GM12878 (cell line): ENCODE results near the gene CFAP97D2. TPM values are rescaled to one million over a fixed set of nuclear protein-coding genes. Genes with fewer than 3 reads are reported as not detected.

Experiments used
- ATAC-seq: fragments of 200-7000 bp; cut with Tn5 transposase; 3 replicates; pipeline ENCODE4 v1.9.1; 2020; ENCODE audit warnings: mild to moderate bottlenecking, moderate library complexity
- BruUV-seq: library from RNA; stranded (reverse); fragments of 400-500 nt; replicated peaks from 2 replicates; lab custom pipeline; 2021; lab: Mats Ljungman, UMichigan
- CTCF ChIA-PET: fragments of 300-600 bp; sonication (Branson Sonifier 250); formaldehyde crosslinking; extraction: SDS; loops from one replicate; lab custom pipeline; 2021; ENCODE audit warnings: inconsistent platforms; lab: Yijun Ruan, JAX
- POLR2A ChIA-PET: fragments of 350-600 bp; formaldehyde crosslinking; extraction: SDS; loops from one replicate; lab custom pipeline; 2021; ENCODE audit warnings: inconsistent platforms; lab: Charles Lee
- RAD21 ChIA-PET: fragments of 300-600 bp; sonication (Branson Sonifier 250); formaldehyde crosslinking; loops from one replicate; lab custom pipeline; 2023; ENCODE audit warnings: antibody characterized with exemption; ENCODE audit not compliant: unreplicated experiment; lab: Charles Lee
- SMC1A ChIA-PET: fragments of 300-600 bp; sonication (Branson Sonifier 250); formaldehyde crosslinking; loops from one replicate; lab custom pipeline; 2023; ENCODE audit not compliant: unreplicated experiment, uncharacterized antibody; lab: Charles Lee
- DNase-seq: peaks from one replicate; pipeline ENCODE4 v3.0.0-alpha.2; 2011; ENCODE audit warnings: low read depth, low spot score
- FAIRE-seq: peaks from 3 replicates; lab custom pipeline; 2011; peaks lifted over from hg19 to GRCh38; lab: Jason Lieb, UNC
- H2AFZ ChIP-seq: 2 replicates; pipeline ENCODE4 v1.6.0; 2011; ENCODE audit warnings: low read depth, low read length, control low read depth; ENCODE audit not compliant: control insufficient read depth
- H3K27ac ChIP-seq: 2 replicates; pipeline ENCODE4 v1.5.1; 2011; ENCODE audit warnings: control low read depth; ENCODE audit not compliant: control insufficient read depth, insufficient read depth
- H3K27me3 ChIP-seq, 2 experiments: replicated peaks in 1 of 2; 2 replicates each; pipeline versions ENCODE4 v1.6.0 to v1.6.1; 2011; ENCODE audit warnings: low read length in 1 of 2; ENCODE audit not compliant: control insufficient read depth in 2 of 2, insufficient read depth in 2 of 2
- H3K36me3 ChIP-seq, 2 experiments: 2 replicates each; pipeline ENCODE4 v1.5.1; 2011; ENCODE audit warnings: low read length in 1 of 2; ENCODE audit not compliant: control insufficient read depth in 2 of 2, insufficient read depth in 2 of 2
- H3K4me1 ChIP-seq: 2 replicates; pipeline ENCODE4 v1.6.1; 2011; ENCODE audit warnings: mild to moderate bottlenecking, low read length, moderate library complexity, mixed read lengths; ENCODE audit not compliant: control insufficient read depth, insufficient read depth
- H3K4me2 ChIP-seq: 2 replicates; pipeline ENCODE4 v1.6.0; 2011; ENCODE audit warnings: control low read depth; ENCODE audit not compliant: control insufficient read depth, insufficient read depth
- H3K4me3 ChIP-seq: fragments of 200-600 bp; sonication (generic); 2 replicates; pipeline ENCODE4 v1.5.1; 2016
- H3K79me2 ChIP-seq: 2 replicates; pipeline ENCODE4 v1.6.0; 2011; ENCODE audit warnings: low read length; ENCODE audit not compliant: control insufficient read depth, insufficient read depth
- H3K9ac ChIP-seq: 2 replicates; pipeline ENCODE4 v1.8.0; 2011; ENCODE audit warnings: low read length, control low read depth, mixed read lengths; ENCODE audit not compliant: control insufficient read depth, insufficient read depth
- H3K9me3 ChIP-seq: replicated peaks from 3 replicates; pipeline ENCODE4 v1.5.1; 2011; ENCODE audit warnings: mild to moderate bottlenecking, low read length; ENCODE audit not compliant: control insufficient read depth, insufficient read depth
- H4K20me1 ChIP-seq: 2 replicates; pipeline ENCODE4 v1.6.0; 2011; ENCODE audit not compliant: control insufficient read depth, insufficient read depth
- EGR1 ChIP-seq, 2 experiments: IDR thresholded peaks; 1 replicate in 1 of 2; 2 replicates in 1 of 2; pipeline ENCODE4 v1.6.1; 2011 to 2012; ENCODE audit warnings: low read depth in 2 of 2, low read length in 2 of 2, borderline replicate concordance in 1 of 2, mild to moderate bottlenecking in 1 of 2, moderate library complexity in 1 of 2
- NFYA ChIP-seq: IDR thresholded peaks from 2 replicates; pipeline ENCODE4 v1.6.1; 2011; ENCODE audit warnings: low read depth, mild to moderate bottlenecking, low read length, improper control_type of control experiment, borderline replicate concordance
- NFYB ChIP-seq: IDR thresholded peaks from 2 replicates; pipeline ENCODE4 v1.6.1; 2011; ENCODE audit warnings: low read depth, mild to moderate bottlenecking, low read length, improper control_type of control experiment, moderate library complexity; ENCODE audit not compliant: insufficient read depth
- POLR2AphosphoS5 ChIP-seq: IDR thresholded peaks from 2 replicates; pipeline ENCODE4 v1.6.1; 2011; ENCODE audit warnings: mild to moderate bottlenecking, low read length, inconsistent platforms
- WGBS: methylation state at CpG from one replicate; pipeline ENCODE4 v1.1.6; 2016; ENCODE audit warnings: low lambda C conversion rate; ENCODE audit not compliant: insufficient replicate concordance, insufficient coverage; ENCODE audit errors: missing lambda C conversion rate; 5-methylcytosine and 5-hydroxymethylcytosine counted together
- in situ Hi-C: fragments of 300-500 bp; cut with MboI; formaldehyde crosslinking; loops from 9 replicates; pipeline ENCODE4 v1.14.3; 2018; ENCODE audit warnings: mixed read lengths
- intact Hi-C: fragments of 100-400 bp; cut with micrococcal nuclease; formaldehyde crosslinking; loops from one replicate; pipeline ENCODE4 v1.14.2; 2022; ENCODE audit not compliant: unreplicated experiment
- polyA plus RNA-seq, 11 experiments: library from polyadenylated mRNA; depleted of rRNA in 4 of 11; unstranded in 6 of 11; stranded (reverse) in 5 of 11; fragments of >200 nt; fragmentation: Nextera tagmentation in 4 of 11; fragmentation: Illumina TruSeq in 1 of 11; extraction: Ambion mirVana in 4 of 11; extraction: Trizol in 1 of 11; gene quantifications; 1 replicate in 1 of 11; 2 replicates in 10 of 11; pipeline versions ENCODE4 v1.2.1 to v1.2.3, GENCODE V29; 2011 to 2016; ENCODE audit warnings: inconsistent platforms in 2 of 11, missing spikeins in 2 of 11, low read depth in 1 of 11
- total RNA-seq, 4 experiments: library from RNA; depleted of rRNA in 3 of 4; stranded (reverse); fragments of >200 nt in 3 of 4; fragmentation: Illumina TruSeq in 1 of 4; extraction: Trizol in 1 of 4; gene quantifications; 2 replicates each; pipeline versions ENCODE4 v1.2.1 to v1.2.3, GENCODE V29; 2013 to 2021

CFAP97D2 gene
- total and polyA plus RNA-seq, 10 of the 15 experiments (the other 5 are each of a cell fraction or from before 2014, with no cell fraction given), result not detected

DNA sequence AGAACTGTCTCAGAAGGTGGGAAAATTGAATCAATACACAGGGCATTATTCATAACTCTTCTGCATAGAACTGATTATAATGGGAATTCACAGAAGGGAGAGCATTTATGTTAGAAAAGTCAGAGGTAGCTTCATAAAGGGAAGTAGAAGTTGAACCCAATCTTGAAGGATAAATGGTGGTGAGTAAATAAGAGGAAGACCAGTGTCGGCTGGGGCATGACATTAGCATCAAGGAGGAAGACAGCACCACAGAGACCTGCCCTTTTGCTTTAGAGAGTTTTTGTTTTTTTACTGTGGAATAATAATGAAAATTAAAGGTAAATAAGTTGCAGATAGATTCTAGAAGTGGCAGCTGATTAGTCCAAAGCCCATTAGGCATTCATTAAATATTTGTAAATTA is 77.5 kb downstream of the CFAP97D2 start:
- H3K9me3 ChIP-seq, result no peaks in the 10 kb centered on the region
- DNase-seq (no peak), FAIRE-seq (no peak)
- ChIA-PET POLR2A (no interaction called here), RAD21 (no interaction called here)
- no peak overlapping the region for H3K4me2 ChIP-seq
- H3K79me2 ChIP-seq, result no peaks in the 10 kb centered on the region
- H4K20me1 ChIP-seq, result no peaks in the 10 kb centered on the region
- intact Hi-C loops, result no loop called here
- BruUV-seq, result no TSS peak
- 0% methylated on average over 1 of the region's 1 CpG for WGBS
- no peak overlapping the region for H2AFZ ChIP-seq
- TF ChIP-seq NFYB (no peak), NFYA (no peak)
- TF ChIP-seq, all 136 proteins: peak for 0
- peaks cover 21% of the 10 kb centered on the region for H3K4me1 ChIP-seq
- no peak overlapping the region for H3K4me3 ChIP-seq
- no peak for ATAC-seq
- H3K36me3 ChIP-seq, result peaks cover 3 to 49% of the 10 kb centered on the region in 2 experiments
- H3K9ac ChIP-seq, result no peak overlapping the region
- CTCF ChIA-PET, result no interaction called here
- in situ Hi-C loops, result no loop called here
- SMC1A ChIA-PET, result interaction anchor here (0.5 to 1.0 kb wide), 2 partner anchors 16 to 83 kb away, joined by 3 read pairs; no protein-coding TSS in a partner anchor
- H3K27ac ChIP-seq, result no peak overlapping the region
- H3K27me3 ChIP-seq, result no peaks in the 10 kb centered on the region

DNA sequence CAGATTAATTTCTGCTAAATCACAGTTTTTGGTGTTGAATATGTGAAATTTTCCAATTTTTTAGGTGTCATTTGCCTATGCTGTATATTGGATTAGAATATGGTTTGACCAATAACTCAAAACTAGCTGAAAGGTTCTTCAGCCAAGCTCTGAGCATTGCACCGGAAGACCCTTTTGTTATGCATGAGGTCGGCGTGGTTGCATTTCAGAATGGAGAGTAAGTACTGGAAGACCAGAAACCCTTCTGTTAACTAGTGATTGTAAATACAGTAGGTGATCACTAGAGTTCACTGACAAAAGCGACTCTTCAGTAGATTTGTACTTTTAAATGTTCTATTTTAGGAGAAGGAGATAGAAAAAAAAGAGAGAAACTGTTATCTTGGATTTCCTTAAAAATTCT is 78.0 kb downstream of the CFAP97D2 start:
- in situ Hi-C loops, result no loop called here
- H3K4me3 ChIP-seq, result no peak overlapping the region
- no peak overlapping the region for H3K27ac ChIP-seq
- no peak overlapping the region for H3K4me2 ChIP-seq
- no peak overlapping the region for H3K9ac ChIP-seq
- intact Hi-C loops, result no loop called here
- POLR2A ChIA-PET, result no interaction called here
- RAD21 ChIA-PET, result no interaction called here
- no peak for DNase-seq
- no peak for ATAC-seq
- no peaks in the 10 kb centered on the region for H4K20me1 ChIP-seq
- H3K4me1 ChIP-seq, result peaks cover 25% of the 10 kb centered on the region
- no peak for TF ChIP-seq POLR2AphosphoS5
- no peak for TF ChIP-seq EGR1 (IDR thresholded peaks at IDR 0.05; ENCODE audit: borderline replicate concordance in 1 of 2, low read depth in 2 of 2, low read length in 2 of 2)
- TF ChIP-seq, all 136 proteins: peak for 0
- Histone ChIP-seq H3K36me3 (peaks cover 3 to 48% of the 10 kb centered on the region in 2 experiments), H3K27me3 (no peaks in the 10 kb centered on the region), H3K79me2 (no peaks in the 10 kb centered on the region), H3K9me3 (no peaks in the 10 kb centered on the region), H2AFZ (no peak overlapping the region)
- WGBS, result 99% methylated on average over 4 of the region's 4 CpGs
- ChIA-PET CTCF (interaction anchor here (0.6 kb wide), 1 partner anchor 23 kb away, joined by 3 read pairs; no protein-coding TSS in a partner anchor), SMC1A (interaction anchor here (0.5 to 1.3 kb wide), 3 partner anchors 8 to 82 kb away, joined by 3 to 4 read pairs (median 3); no protein-coding TSS in a partner anchor)
- FAIRE-seq, result no peak
- no TSS peak for BruUV-seq
